HepG2 (cell line): Measurements from ENCODE around the gene EFCAB8. TPM values are rescaled to one million over a fixed set of nuclear protein-coding genes. Genes with fewer than 3 reads are reported as not detected.

ENCODE experiments used
- ATF1 ChIP-seq: IDR thresholded peaks from 2 replicates; pipeline ENCODE4 v1.6.1; 2016; ENCODE audit warnings: mild to moderate bottlenecking, control low read depth
- EEA1 ChIP-seq: sonication (generic); formaldehyde crosslinking; IDR thresholded peaks from 2 replicates; pipeline ENCODE4 v1.5.1; 2020; ENCODE audit warnings: mild to moderate bottlenecking, missing genetic modification reagents, borderline replicate concordance
- IRX3 ChIP-seq: sonication (generic); formaldehyde crosslinking; IDR thresholded peaks from 2 replicates; pipeline ENCODE4 v1.8.1; 2023; ENCODE audit warnings: mild to moderate bottlenecking, low read depth, missing genetic modification reagents, borderline replicate concordance
- ISL2 ChIP-seq: sonication (generic); formaldehyde crosslinking; IDR thresholded peaks from 2 replicates; pipeline ENCODE4 v1.5.0; 2020; ENCODE audit warnings: missing genetic modification reagents
- MED1 ChIP-seq: sonication (generic); formaldehyde crosslinking; IDR thresholded peaks from 2 replicates; pipeline ENCODE4 v1.4.0; 2020; ENCODE audit warnings: missing genetic modification reagents
- MEF2D ChIP-seq: sonication (generic); formaldehyde crosslinking; IDR thresholded peaks from 2 replicates; pipeline ENCODE4 v1.5.1; 2020; ENCODE audit warnings: mild to moderate bottlenecking, missing genetic modification reagents
- PCBP1 ChIP-seq: fragments of 200-400 bp; formaldehyde crosslinking; IDR thresholded peaks from 2 replicates; pipeline ENCODE4 v1.6.1; 2017; ENCODE audit warnings: mild to moderate bottlenecking, low read depth, low read length, borderline replicate concordance
- SCMH1 ChIP-seq: sonication (generic); formaldehyde crosslinking; IDR thresholded peaks from 2 replicates; pipeline ENCODE4 v1.9.0; 2021; ENCODE audit warnings: missing genetic modification reagents, mild to moderate bottlenecking, borderline replicate concordance
- SP2 ChIP-seq: sonication (generic); formaldehyde crosslinking; IDR thresholded peaks from 2 replicates; pipeline ENCODE4 v1.5.1; 2020; ENCODE audit warnings: mild to moderate bottlenecking, missing genetic modification reagents
- TMF1 ChIP-seq: sonication (generic); formaldehyde crosslinking; IDR thresholded peaks from 2 replicates; pipeline ENCODE4 v1.8.1; 2022; ENCODE audit warnings: low read depth, missing genetic modification reagents
- U2AF2 ChIP-seq: fragments of 200-400 bp; formaldehyde crosslinking; IDR thresholded peaks from 2 replicates; pipeline ENCODE4 v1.6.1; 2017; ENCODE audit warnings: low read depth, mild to moderate bottlenecking, low read length
- ZKSCAN5 ChIP-seq: sonication (generic); formaldehyde crosslinking; IDR thresholded peaks from 2 replicates; pipeline ENCODE4 v1.5.1; 2020; ENCODE audit warnings: mild to moderate bottlenecking, missing genetic modification reagents
- ZNF205 ChIP-seq: IDR thresholded peaks from 2 replicates; pipeline ENCODE4 v1.6.1; 2018; ENCODE audit warnings: missing biosample characterization, missing genetic modification reagents
- ZNF383 ChIP-seq: sonication (generic); formaldehyde crosslinking; IDR thresholded peaks from 2 replicates; pipeline ENCODE4 v1.4.0; 2020; ENCODE audit warnings: missing genetic modification reagents, mild to moderate bottlenecking, borderline replicate concordance
- ZNF780A ChIP-seq: sonication (generic); formaldehyde crosslinking; IDR thresholded peaks from 2 replicates; pipeline ENCODE4 v1.8.0; 2022; ENCODE audit warnings: mild to moderate bottlenecking, missing genetic modification reagents, moderate library complexity
- ZSCAN20 ChIP-seq: sonication (generic); formaldehyde crosslinking; IDR thresholded peaks from 2 replicates; pipeline ENCODE4 v1.4.0; 2020; ENCODE audit warnings: missing genetic modification reagents, mild to moderate bottlenecking, borderline replicate concordance
- polyA plus RNA-seq, 8 experiments: library from polyadenylated mRNA; depleted of rRNA in 3 of 8; stranded (reverse) in 7 of 8; unstranded in 1 of 8; fragments of >200 nt; fragmentation: Illumina TruSeq in 4 of 8; extraction: Trizol in 4 of 8; gene quantifications; 2 replicates each; pipeline versions ENCODE4 v1.2.1 to v1.2.3, GENCODE V29; 2011 to 2016; ENCODE audit warnings: low read depth in 4 of 8, missing spikeins in 1 of 8, mixed read lengths in 1 of 8; ENCODE audit not compliant: insufficient read depth in 1 of 8
- total RNA-seq, 5 experiments: library from RNA; depleted of rRNA; stranded (reverse); fragments of >200 nt; fragmentation: Illumina TruSeq; extraction: Trizol; gene quantifications; 2 replicates each; pipeline ENCODE4 v1.2.3, GENCODE V29; 2016; ENCODE audit warnings: low read depth in 1 of 5
- TF ChIP-seq, protein P1 (sequence below): sonication (generic); formaldehyde crosslinking; IDR thresholded peaks from 2 replicates; pipeline ENCODE4 v1.4.0; 2020; ENCODE audit warnings: missing genetic modification reagents
- TF ChIP-seq, protein P2 (sequence below): sonication (generic); formaldehyde crosslinking; conservative IDR thresholded peaks from 2 replicates; pipeline ENCODE4 v1.4.0; 2020; ENCODE audit warnings: missing genetic modification reagents
- TF ChIP-seq, protein P3 (sequence below): sonication (generic); formaldehyde crosslinking; IDR thresholded peaks from 2 replicates; pipeline ENCODE4 v1.5.1; 2020; ENCODE audit warnings: mild to moderate bottlenecking, missing genetic modification reagents, borderline replicate concordance
- TF ChIP-seq, protein P4 (sequence below): sonication (generic); formaldehyde crosslinking; IDR thresholded peaks from 2 replicates; pipeline ENCODE4 v1.4.0; 2020; ENCODE audit warnings: mild to moderate bottlenecking, missing genetic modification reagents
- TF ChIP-seq, protein P5 (sequence below): sonication (generic); formaldehyde crosslinking; IDR thresholded peaks from 2 replicates; pipeline ENCODE4 v1.8.0; 2022; ENCODE audit warnings: low read depth, missing genetic modification reagents

Gene EFCAB8
- total and polyA plus RNA-seq, 2 of the 13 experiments (the other 11 are each of a cell fraction or from before 2014, with no cell fraction given) = 0.15 to 0.22 TPM

DNA sequence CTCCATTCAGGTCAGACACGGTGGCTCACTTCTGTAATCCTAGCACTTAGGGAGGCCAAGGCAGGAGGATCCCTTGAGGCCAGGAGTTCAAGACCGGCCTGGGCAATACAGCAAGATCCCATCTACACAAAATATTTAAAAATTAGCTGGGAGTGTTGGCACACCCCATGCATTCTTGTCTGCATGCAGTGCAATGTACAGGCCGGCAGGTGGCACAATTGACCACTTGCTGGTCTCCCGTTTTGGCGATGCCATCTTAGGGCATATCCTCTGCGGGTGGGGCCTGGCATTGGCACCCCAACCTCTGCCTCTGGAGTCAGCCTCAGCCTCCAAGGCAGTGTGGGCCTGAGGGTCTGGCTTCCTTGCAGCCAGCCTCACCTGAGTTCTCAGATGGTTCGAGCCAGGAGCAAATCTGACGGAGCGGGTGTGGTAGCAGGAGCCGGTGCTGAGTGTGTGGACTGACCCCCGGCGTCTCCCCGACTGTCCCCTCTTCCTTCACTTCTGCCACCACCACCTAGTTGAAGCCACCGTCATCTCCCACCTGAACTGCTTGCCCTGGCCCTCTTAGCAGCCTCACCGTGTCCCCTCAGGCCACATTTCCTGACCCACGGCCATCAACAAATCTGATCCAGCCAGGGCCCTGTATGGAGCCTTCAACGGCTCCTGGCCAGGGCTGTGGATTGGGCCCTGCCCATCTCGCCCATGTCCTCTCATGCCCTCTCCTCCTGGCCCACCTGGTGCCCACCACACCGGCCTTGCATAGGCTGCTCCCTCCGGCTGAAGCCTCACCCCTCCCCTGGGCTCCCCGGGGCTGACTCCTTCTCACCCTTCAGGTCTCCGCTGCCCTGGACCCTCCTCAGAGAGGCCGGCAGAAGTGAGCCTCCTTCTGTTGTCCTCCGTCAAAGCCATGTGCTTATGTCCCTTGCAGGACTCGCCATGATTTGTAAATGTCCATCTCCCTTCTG is 44.0 kb downstream of the EFCAB8 start (continued):
- TF ChIP-seq, protein P1, sequence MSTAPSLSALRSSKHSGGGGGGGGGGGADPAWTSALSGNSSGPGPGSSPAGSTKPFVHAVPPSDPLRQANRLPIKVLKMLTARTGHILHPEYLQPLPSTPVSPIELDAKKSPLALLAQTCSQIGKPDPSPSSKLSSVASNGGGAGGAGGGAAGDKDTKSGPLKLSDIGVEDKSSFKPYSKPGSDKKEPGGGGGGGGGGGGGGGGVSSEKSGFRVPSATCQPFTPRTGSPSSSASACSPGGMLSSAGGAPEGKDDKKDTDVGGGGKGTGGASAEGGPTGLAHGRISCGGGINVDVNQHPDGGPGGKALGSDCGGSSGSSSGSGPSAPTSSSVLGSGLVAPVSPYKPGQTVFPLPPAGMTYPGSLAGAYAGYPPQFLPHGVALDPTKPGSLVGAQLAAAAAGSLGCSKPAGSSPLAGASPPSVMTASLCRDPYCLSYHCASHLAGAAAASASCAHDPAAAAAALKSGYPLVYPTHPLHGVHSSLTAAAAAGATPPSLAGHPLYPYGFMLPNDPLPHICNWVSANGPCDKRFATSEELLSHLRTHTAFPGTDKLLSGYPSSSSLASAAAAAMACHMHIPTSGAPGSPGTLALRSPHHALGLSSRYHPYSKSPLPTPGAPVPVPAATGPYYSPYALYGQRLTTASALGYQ = no peak
- no peak; the same call in 1 of the 2 replicates for TF ChIP-seq ZNF205 (CRISPR knock-in tag)
- TF ChIP-seq, protein P2, sequence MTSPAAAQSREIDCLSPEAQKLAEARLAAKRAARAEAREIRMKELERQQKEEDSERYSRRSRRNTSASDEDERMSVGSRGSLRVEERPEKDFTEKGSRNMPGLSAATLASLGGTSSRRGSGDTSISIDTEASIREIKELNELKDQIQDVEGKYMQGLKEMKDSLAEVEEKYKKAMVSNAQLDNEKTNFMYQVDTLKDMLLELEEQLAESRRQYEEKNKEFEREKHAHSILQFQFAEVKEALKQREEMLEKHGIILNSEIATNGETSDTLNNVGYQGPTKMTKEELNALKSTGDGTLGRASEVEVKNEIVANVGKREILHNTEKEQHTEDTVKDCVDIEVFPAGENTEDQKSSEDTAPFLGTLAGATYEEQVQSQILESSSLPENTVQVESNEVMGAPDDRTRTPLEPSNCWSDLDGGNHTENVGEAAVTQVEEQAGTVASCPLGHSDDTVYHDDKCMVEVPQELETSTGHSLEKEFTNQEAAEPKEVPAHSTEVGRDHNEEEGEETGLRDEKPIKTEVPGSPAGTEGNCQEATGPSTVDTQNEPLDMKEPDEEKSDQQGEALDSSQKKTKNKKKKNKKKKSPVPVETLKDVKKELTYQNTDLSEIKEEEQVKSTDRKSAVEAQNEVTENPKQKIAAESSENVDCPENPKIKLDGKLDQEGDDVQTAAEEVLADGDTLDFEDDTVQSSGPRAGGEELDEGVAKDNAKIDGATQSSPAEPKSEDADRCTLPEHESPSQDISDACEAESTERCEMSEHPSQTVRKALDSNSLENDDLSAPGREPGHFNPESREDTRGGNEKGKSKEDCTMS = no peak
- TF ChIP-seq, protein P3, sequence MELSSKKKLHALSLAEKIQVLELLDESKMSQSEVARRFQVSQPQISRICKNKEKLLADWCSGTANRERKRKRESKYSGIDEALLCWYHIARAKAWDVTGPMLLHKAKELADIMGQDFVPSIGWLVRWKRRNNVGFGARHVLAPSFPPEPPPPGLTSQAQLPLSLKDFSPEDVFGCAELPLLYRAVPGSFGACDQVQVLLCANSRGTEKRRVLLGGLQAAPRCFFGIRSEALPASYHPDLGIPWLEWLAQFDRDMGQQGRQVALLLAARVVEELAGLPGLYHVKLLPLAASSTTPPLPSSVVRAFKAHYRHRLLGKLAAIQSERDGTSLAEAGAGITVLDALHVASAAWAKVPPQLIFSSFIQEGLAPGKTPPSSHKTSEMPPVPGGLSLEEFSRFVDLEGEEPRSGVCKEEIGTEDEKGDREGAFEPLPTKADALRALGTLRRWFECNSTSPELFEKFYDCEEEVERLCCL = no peak
- TF ChIP-seq ZNF780A = no peak
- no peak for TF ChIP-seq U2AF2
- TF ChIP-seq TMF1 (CRISPR knock-in tag) = no peak
- 0 out of 2 replicates have a peak, but pooled peaks have one; percentile 60 for TF ChIP-seq PCBP1
- no peak for TF ChIP-seq SCMH1 (CRISPR knock-in tag)
- TF ChIP-seq EEA1 (CRISPR knock-in tag) = no peak
- TF ChIP-seq SP2 (CRISPR knock-in tag) = no peak
- TF ChIP-seq, protein P4, sequence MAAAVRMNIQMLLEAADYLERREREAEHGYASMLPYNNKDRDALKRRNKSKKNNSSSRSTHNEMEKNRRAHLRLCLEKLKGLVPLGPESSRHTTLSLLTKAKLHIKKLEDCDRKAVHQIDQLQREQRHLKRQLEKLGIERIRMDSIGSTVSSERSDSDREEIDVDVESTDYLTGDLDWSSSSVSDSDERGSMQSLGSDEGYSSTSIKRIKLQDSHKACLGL (CRISPR knock-in tag) = no peak
- no peak for TF ChIP-seq ISL2 (CRISPR knock-in tag)
- no peak for TF ChIP-seq ZKSCAN5
- no peak for TF ChIP-seq ATF1 (CRISPR knock-in tag)
- TF ChIP-seq, protein P5, sequence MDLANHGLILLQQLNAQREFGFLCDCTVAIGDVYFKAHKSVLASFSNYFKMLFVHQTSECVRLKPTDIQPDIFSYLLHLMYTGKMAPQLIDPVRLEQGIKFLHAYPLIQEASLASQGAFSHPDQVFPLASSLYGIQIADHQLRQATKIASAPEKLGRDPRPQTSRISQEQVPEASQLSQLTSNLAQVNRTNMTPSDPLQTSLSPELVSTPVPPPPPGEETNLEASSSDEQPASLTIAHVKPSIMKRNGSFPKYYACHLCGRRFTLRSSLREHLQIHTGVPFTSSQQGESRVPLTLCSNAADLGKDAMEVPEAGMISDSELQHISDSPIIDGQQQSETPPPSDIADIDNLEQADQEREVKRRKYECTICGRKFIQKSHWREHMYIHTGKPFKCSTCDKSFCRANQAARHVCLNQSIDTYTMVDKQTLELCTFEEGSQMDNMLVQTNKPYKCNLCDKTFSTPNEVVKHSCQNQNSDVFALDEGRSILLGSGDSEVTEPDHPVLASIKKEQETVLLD = no peak
- TF ChIP-seq ZNF383 (CRISPR knock-in tag) = no peak
- no peak for TF ChIP-seq MEF2D (CRISPR knock-in tag)
- 0 out of 2 replicates have a peak, but pooled peaks have one; percentile 37 for TF ChIP-seq ZSCAN20 (CRISPR knock-in tag)
- no peak for TF ChIP-seq IRX3 (CRISPR knock-in tag)
- peak; percentile 42; the same call in 1 of the 2 replicates for TF ChIP-seq MED1 (CRISPR knock-in tag)
